Left ventricle myocardium inferior (tissue), 1 donor: Measurements from ENCODE around the gene HM13. TPM values are rescaled to one million over a fixed set of nuclear protein-coding genes. Genes with fewer than 3 reads are reported as not detected.

ENCODE experiments used
- DNase-seq: peaks from one replicate; pipeline ENCODE4 v3.0.0-alpha.2; 2020
- H3K27ac ChIP-seq: fragments of 200-600 bp; replicated peaks from 2 replicates; pipeline ENCODE4 v1.8.0; 2021
- H3K27me3 ChIP-seq: fragments of 200-600 bp; 2 replicates; pipeline ENCODE4 v1.8.0; 2021; ENCODE audit warnings: low read depth
- H3K36me3 ChIP-seq: fragments of 200-600 bp; 2 replicates; pipeline ENCODE4 v1.8.0; 2021
- H3K4me1 ChIP-seq: fragments of 200-600 bp; 2 replicates; pipeline ENCODE4 v1.8.0; 2021
- H3K4me3 ChIP-seq: fragments of 200-600 bp; 2 replicates; pipeline ENCODE4 v1.8.0; 2021; ENCODE audit warnings: mild to moderate bottlenecking, moderate library complexity
- H3K9me3 ChIP-seq: fragments of 200-600 bp; replicated peaks from 2 replicates; pipeline ENCODE4 v1.8.0; 2021
- CTCF ChIP-seq: fragments of 200-600 bp; IDR thresholded peaks from 2 replicates; pipeline ENCODE4 v1.8.0; 2021; ENCODE audit warnings: antibody characterized with exemption, mild to moderate bottlenecking, borderline replicate concordance
- intact Hi-C: fragments of 100-400 bp; cut with micrococcal nuclease; formaldehyde crosslinking; loops from one replicate; pipeline ENCODE4 v1.11.0; 2022
- total RNA-seq: library from RNA; stranded (reverse); fragmentation: NEBNext Ultra II Directional; extraction: Animal tissue kit (Norgen Biotek cat#: 25700); gene quantifications from one replicate; pipeline ENCODE4 v1.2.1, GENCODE V29; 2021
- donor health status: DM: no; HTN: yes; CAD: no; lungs with severe emphysema.

HM13 gene
- total RNA-seq, 1 donor from 2014 or later, result 39.0 TPM

GRCh38 chr20:31605031-31605901 lies 91.0 kb downstream of the HM13 start, which contains the start of gene ID1:
Gene ID1, plus strand, starts transcription at chr20:31605289. Its CDS starts 99 bp downstream, at chr20:31605388.
- H3K27ac ChIP-seq, result peak within 1 kb of the TSS; percentile 93
- peaks cover 62% of the 10 kb centered on the region for H3K4me1 ChIP-seq
- H3K36me3 ChIP-seq, result no peaks in the 10 kb centered on the region
- no peak for TF ChIP-seq CTCF
- no peaks in the 10 kb centered on the region for H3K9me3 ChIP-seq
- peak; percentile 95 for DNase-seq
- peaks cover 4% of the 10 kb centered on the region for H3K27me3 ChIP-seq
- peak within 1 kb of the TSS; percentile 78 for H3K4me3 ChIP-seq
- intact Hi-C loops, result loop anchor here (2.0 kb wide), 1 partner anchor 32 kb away; no protein-coding TSS in a partner anchor

GRCh38 chr20:31605902-31606803 lies 91.9 kb downstream of the HM13 start:
- TF ChIP-seq CTCF, result no peak
- peak overlapping the region; percentile 93 for H3K27ac ChIP-seq
- no peaks in the 10 kb centered on the region for H3K36me3 ChIP-seq
- peaks cover 4% of the 10 kb centered on the region for H3K27me3 ChIP-seq
- intact Hi-C loops, result loop anchor here (2.0 kb wide), 1 partner anchor 33 kb away; no protein-coding TSS in a partner anchor
- DNase-seq, result no peak
- peaks cover 68% of the 10 kb centered on the region for H3K4me1 ChIP-seq
- H3K9me3 ChIP-seq, result no peaks in the 10 kb centered on the region
- H3K4me3 ChIP-seq, result peak overlapping the region; percentile 78

- no peak for DNase-seq
- peak overlapping the region; percentile 78 for H3K4me3 ChIP-seq
- H3K27me3 ChIP-seq, result peaks cover 4% of the 10 kb centered on the region
- H3K27ac ChIP-seq, result peak overlapping the region; percentile 93
- peaks cover 75% of the 10 kb centered on the region for H3K4me1 ChIP-seq
- intact Hi-C loops, result no loop called here
- H3K9me3 ChIP-seq, result no peaks in the 10 kb centered on the region
- no peak for TF ChIP-seq CTCF
- H3K36me3 ChIP-seq, result no peaks in the 10 kb centered on the region
Observed at GRCh38 chr20:31606804-31607639, 92.8 kb downstream of the HM13 start.

GRCh38 chr20:31607640-31608250 lies 93.5 kb downstream of the HM13 start:
- H3K27ac ChIP-seq, result peak overlapping the region; percentile 93
- TF ChIP-seq CTCF, result no peak
- intact Hi-C loops, result no loop called here
- DNase-seq, result no peak
- no peaks in the 10 kb centered on the region for H3K9me3 ChIP-seq
- no peaks in the 10 kb centered on the region for H3K36me3 ChIP-seq
- H3K27me3 ChIP-seq, result peaks cover 4% of the 10 kb centered on the region
- H3K4me3 ChIP-seq, result peak overlapping the region; percentile 78
- H3K4me1 ChIP-seq, result peaks cover 82% of the 10 kb centered on the region
